Neural progenitor cell (in vitro differentiated cells): Measurements from ENCODE around the gene BEGAIN. TPM values are rescaled to one million over a fixed set of nuclear protein-coding genes. Genes with fewer than 3 reads are reported as not detected.

Source experiments
- DNase-seq: peaks from one replicate; pipeline ENCODE4 v3.0.0-alpha.2; 2016; ENCODE audit warnings: low spot score
- H2AFZ ChIP-seq: fragments of 200-600 bp; sonication (generic); replicated peaks from 2 replicates; pipeline ENCODE4 v1.6.1; 2016; ENCODE audit warnings: antibody characterized with exemption
- H3F3A ChIP-seq: fragments of 200-600 bp; sonication (generic); 2 replicates; pipeline ENCODE4 v1.6.1; 2016; ENCODE audit warnings: antibody characterized with exemption, low read depth
- H3K27ac ChIP-seq: fragments of 200-600 bp; sonication (generic); 2 replicates; pipeline ENCODE4 v1.5.1; 2016; ENCODE audit warnings: mild to moderate bottlenecking
- H3K27me3 ChIP-seq: fragments of 200-600 bp; sonication (generic); 2 replicates; pipeline ENCODE4 v1.6.1; 2016; ENCODE audit warnings: mild to moderate bottlenecking, moderate library complexity
- H3K36me3 ChIP-seq: fragments of 200-600 bp; sonication (generic); 2 replicates; pipeline ENCODE4 v1.5.1; 2016
- H3K4me1 ChIP-seq: fragments of 200-600 bp; sonication (generic); 2 replicates; pipeline ENCODE4 v1.6.1; 2016; ENCODE audit warnings: mixed run types
- H3K4me2 ChIP-seq: fragments of 200-600 bp; sonication (generic); 2 replicates; pipeline ENCODE4 v1.6.1; 2016
- H3K4me3 ChIP-seq: fragments of 200-600 bp; sonication (generic); 2 replicates; pipeline ENCODE4 v1.5.1; 2016
- H3K79me2 ChIP-seq: fragments of 200-600 bp; sonication (generic); 2 replicates; pipeline ENCODE4 v1.6.1; 2016; ENCODE audit warnings: low read depth
- H3K9ac ChIP-seq: fragments of 200-600 bp; sonication (generic); 2 replicates; pipeline ENCODE4 v1.6.1; 2016
- H3K9me3 ChIP-seq: fragments of 200-600 bp; sonication (generic); 2 replicates; pipeline ENCODE4 v1.5.1; 2016; ENCODE audit warnings: low read depth
- H4K20me1 ChIP-seq: fragments of 200-600 bp; sonication (generic); 2 replicates; pipeline ENCODE4 v1.6.1; 2016; ENCODE audit warnings: low read depth
- H3K27ac Mint-ChIP-seq: 3 replicates; pipeline ENCODE4 v1.8.0; 2021; ENCODE audit warnings: mixed read lengths
- H3K27me3 Mint-ChIP-seq: 2 replicates; pipeline ENCODE4 v1.8.0; 2022; ENCODE audit warnings: low read depth, mild to moderate bottlenecking, inconsistent platforms, moderate library complexity, mixed read lengths; ENCODE audit not compliant: insufficient read depth
- H3K36me3 Mint-ChIP-seq: 3 replicates; pipeline ENCODE4 v1.8.0; 2021; ENCODE audit warnings: mixed read lengths
- H3K4me1 Mint-ChIP-seq: 3 replicates; pipeline ENCODE4 v1.8.0; 2021; ENCODE audit warnings: mixed read lengths
- H3K4me3 Mint-ChIP-seq: 3 replicates; pipeline ENCODE4 v1.8.0; 2021; ENCODE audit warnings: mild to moderate bottlenecking, moderate library complexity, mixed read lengths
- H3K9me3 Mint-ChIP-seq: 3 replicates; pipeline ENCODE4 v1.8.0; 2020; ENCODE audit warnings: mixed read lengths
- EZH2 ChIP-seq: fragments of 200-600 bp; sonication (generic); IDR thresholded peaks from 2 replicates; pipeline ENCODE4 v1.6.1; 2017; ENCODE audit warnings: antibody characterized with exemption, mild to moderate bottlenecking, moderate library complexity
- EZH2phosphoT487 ChIP-seq: fragments of 200-600 bp; sonication (generic); IDR thresholded peaks from 2 replicates; pipeline ENCODE4 v1.6.1; 2017; ENCODE audit warnings: antibody characterized with exemption
- total RNA-seq: library from RNA; depleted of rRNA; stranded (reverse); fragments of >200 nt; gene quantifications from 2 replicates; pipeline ENCODE4 v1.2.3, GENCODE V29; 2015; ENCODE audit warnings: low replicate concordance
- TF ChIP-seq, protein P1 (sequence below): fragments of 200-600 bp; sonication (generic); IDR thresholded peaks from 2 replicates; pipeline ENCODE4 v1.5.1; 2017; ENCODE audit warnings: antibody characterized with exemption, mild to moderate bottlenecking

Gene BEGAIN, protein sequence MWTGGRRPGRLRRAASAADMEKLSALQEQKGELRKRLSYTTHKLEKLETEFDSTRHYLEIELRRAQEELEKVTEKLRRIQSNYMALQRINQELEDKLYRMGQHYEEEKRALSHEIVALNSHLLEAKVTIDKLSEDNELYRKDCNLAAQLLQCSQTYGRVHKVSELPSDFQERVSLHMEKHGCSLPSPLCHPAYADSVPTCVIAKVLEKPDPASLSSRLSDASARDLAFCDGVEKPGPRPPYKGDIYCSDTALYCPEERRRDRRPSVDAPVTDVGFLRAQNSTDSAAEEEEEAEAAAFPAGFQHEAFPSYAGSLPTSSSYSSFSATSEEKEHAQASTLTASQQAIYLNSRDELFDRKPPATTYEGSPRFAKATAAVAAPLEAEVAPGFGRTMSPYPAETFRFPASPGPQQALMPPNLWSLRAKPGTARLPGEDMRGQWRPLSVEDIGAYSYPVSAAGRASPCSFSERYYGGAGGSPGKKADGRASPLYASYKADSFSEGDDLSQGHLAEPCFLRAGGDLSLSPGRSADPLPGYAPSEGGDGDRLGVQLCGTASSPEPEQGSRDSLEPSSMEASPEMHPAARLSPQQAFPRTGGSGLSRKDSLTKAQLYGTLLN
- 4.0 and 13.4 TPM in 2 replicates for total RNA-seq

GRCh38 chr14:100587086-100587762 lies at the start of gene BEGAIN:
Gene BEGAIN (minus strand): TSS chr14:100587417. CDS start chr14:100587290, 127 bp downstream.
- Histone ChIP-seq H3K27me3 (peaks cover 36% of the 10 kb centered on the region), H3K4me1 (peaks cover 11% of the 10 kb centered on the region), H3F3A (peaks cover 12% of the 10 kb centered on the region), H3K9ac (no peak within 1 kb of the TSS), H3K79me2 (no peaks in the 10 kb centered on the region), H2AFZ (peak within 1 kb of the TSS; percentile 91), H3K4me3 (peak within 1 kb of the TSS; percentile 57), H4K20me1 (no peaks in the 10 kb centered on the region), H3K4me2 (peak within 1 kb of the TSS; percentile 96), H3K27ac (no peak within 1 kb of the TSS), H3K36me3 (no peaks in the 10 kb centered on the region), H3K9me3 (no peaks in the 10 kb centered on the region)
- Mint-ChIP-seq H3K4me1 (peaks cover 10% of the 10 kb centered on the region), H3K36me3 (no peaks in the 10 kb centered on the region), H3K27ac (no peak within 1 kb of the TSS), H3K27me3 (peaks cover 35% of the 10 kb centered on the region), H3K4me3 (peak within 1 kb of the TSS; percentile 83), H3K9me3 (no peaks in the 10 kb centered on the region)
- TF ChIP-seq EZH2phosphoT487 (no peak), EZH2 (no peak)
- TF ChIP-seq, protein P1, sequence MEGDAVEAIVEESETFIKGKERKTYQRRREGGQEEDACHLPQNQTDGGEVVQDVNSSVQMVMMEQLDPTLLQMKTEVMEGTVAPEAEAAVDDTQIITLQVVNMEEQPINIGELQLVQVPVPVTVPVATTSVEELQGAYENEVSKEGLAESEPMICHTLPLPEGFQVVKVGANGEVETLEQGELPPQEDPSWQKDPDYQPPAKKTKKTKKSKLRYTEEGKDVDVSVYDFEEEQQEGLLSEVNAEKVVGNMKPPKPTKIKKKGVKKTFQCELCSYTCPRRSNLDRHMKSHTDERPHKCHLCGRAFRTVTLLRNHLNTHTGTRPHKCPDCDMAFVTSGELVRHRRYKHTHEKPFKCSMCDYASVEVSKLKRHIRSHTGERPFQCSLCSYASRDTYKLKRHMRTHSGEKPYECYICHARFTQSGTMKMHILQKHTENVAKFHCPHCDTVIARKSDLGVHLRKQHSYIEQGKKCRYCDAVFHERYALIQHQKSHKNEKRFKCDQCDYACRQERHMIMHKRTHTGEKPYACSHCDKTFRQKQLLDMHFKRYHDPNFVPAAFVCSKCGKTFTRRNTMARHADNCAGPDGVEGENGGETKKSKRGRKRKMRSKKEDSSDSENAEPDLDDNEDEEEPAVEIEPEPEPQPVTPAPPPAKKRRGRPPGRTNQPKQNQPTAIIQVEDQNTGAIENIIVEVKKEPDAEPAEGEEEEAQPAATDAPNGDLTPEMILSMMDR: no peak
- peak; percentile 72 for DNase-seq

DNA sequence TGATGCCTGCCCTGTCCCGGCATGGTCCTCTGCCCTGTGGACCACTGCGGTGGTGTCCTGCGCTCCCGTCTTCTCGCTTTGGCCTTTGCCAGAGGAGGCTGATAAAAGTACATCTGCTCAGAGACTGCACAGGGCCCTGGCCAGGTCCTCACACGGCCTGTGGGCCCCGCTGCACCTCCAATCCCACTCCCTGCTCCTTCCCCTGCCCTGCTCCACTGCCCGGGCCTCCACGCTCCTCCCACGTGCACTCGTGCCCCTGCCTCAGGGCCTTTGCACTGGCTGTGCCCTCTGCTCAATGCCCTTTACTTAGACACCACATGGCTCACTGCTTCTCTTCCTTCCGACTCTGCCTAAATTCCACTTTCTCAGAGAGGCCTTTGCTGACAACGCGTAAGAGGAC lies 49.3 kb upstream of the BEGAIN start:
- no peaks in the 10 kb centered on the region for H3K36me3 ChIP-seq
- no peaks in the 10 kb centered on the region for H3K27me3 ChIP-seq
- no peak overlapping the region for H3K27ac Mint-ChIP-seq
- no peak overlapping the region for H2AFZ ChIP-seq
- no peaks in the 10 kb centered on the region for H3K9me3 Mint-ChIP-seq
- peaks cover 3% of the 10 kb centered on the region for H3K4me1 Mint-ChIP-seq
- H3K4me3 ChIP-seq: no peak overlapping the region
- H3K27ac ChIP-seq: no peak overlapping the region
- H3K36me3 Mint-ChIP-seq: no peaks in the 10 kb centered on the region
- H4K20me1 ChIP-seq: no peaks in the 10 kb centered on the region
- no peak overlapping the region for H3K9ac ChIP-seq
- H3K4me2 ChIP-seq: no peak overlapping the region
- H3K9me3 ChIP-seq: no peaks in the 10 kb centered on the region
- TF ChIP-seq, protein P1: no peak
- TF ChIP-seq EZH2: no peak
- no peak for TF ChIP-seq EZH2phosphoT487
- H3K79me2 ChIP-seq: no peaks in the 10 kb centered on the region
- no peaks in the 10 kb centered on the region for H3K4me1 ChIP-seq
- H3K27me3 Mint-ChIP-seq: peaks cover 17% of the 10 kb centered on the region
- no peaks in the 10 kb centered on the region for H3F3A ChIP-seq
- no peak for DNase-seq
- peak overlapping the region; percentile 49 for H3K4me3 Mint-ChIP-seq

DNA sequence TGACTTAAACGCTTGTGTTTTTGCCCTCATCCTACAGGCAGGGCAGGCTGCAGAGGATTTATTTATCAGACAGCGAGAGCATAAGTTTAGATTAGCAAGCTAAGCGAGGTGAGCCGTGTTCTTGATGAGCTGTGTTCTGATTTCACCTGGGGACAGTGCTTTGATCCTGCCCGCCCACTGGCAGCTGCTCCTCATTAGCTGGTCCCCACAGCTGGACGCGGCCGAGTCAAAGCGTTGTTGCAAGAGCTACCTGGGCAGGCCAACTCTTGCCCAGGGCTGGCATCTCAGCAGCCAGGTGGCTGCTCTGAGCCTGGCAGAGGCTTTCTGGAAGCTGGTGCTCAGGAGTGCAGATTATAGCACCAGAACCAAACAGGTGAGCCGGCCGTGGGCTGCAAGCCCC lies 46.8 kb upstream of the BEGAIN start:
- no peak overlapping the region for H3K27ac Mint-ChIP-seq
- no peak overlapping the region for H2AFZ ChIP-seq
- H3K79me2 ChIP-seq: no peaks in the 10 kb centered on the region
- H3K4me1 Mint-ChIP-seq: peaks cover 3% of the 10 kb centered on the region
- no peak overlapping the region for H3K4me3 Mint-ChIP-seq
- no peaks in the 10 kb centered on the region for H3K9me3 Mint-ChIP-seq
- no peak overlapping the region for H3K4me3 ChIP-seq
- H3K36me3 Mint-ChIP-seq: no peaks in the 10 kb centered on the region
- no peaks in the 10 kb centered on the region for H3K36me3 ChIP-seq
- no peak for TF ChIP-seq EZH2phosphoT487
- TF ChIP-seq EZH2: no peak
- TF ChIP-seq, protein P1: no peak
- no peak overlapping the region for H3K9ac ChIP-seq
- no peaks in the 10 kb centered on the region for H3K27me3 ChIP-seq
- H4K20me1 ChIP-seq: no peaks in the 10 kb centered on the region
- H3K4me1 ChIP-seq: no peaks in the 10 kb centered on the region
- H3K4me2 ChIP-seq: no peak overlapping the region
- DNase-seq: no peak
- no peaks in the 10 kb centered on the region for H3F3A ChIP-seq
- no peaks in the 10 kb centered on the region for H3K9me3 ChIP-seq
- H3K27me3 Mint-ChIP-seq: peaks cover 11% of the 10 kb centered on the region
- no peak overlapping the region for H3K27ac ChIP-seq
